ENCODE results near the gene NIPBL.

Gene NIPBL

DNA sequence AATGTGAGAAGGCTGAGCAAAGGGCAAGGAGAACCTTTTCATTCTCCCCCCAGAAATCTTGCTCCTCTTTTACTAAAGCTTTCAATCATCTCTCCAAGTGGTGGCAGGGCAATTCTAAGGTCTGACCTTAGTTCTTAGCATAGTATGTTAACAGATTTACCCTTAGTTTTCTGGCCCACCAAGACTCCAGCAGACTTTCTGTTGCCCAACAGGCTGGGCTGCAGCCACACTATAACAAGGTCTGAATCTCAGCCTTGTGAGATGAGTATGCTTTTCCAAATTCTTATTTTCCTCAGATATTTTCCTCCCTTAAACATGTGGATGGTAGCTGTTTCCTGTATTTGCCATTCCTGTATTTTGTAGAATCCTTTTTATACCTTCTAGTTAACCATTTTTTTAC, 69.5 kb downstream of the NIPBL start:
- no peak overlapping the region for H3K4me3 ChIP-seq (ENCODE audit: extremely low read depth, insufficient read depth, low read length, poor library complexity, severe bottlenecking)
- no peaks in the 10 kb centered on the region for H3K9me3 ChIP-seq (ENCODE audit: control insufficient read depth, low read length)
- no peaks in the 10 kb centered on the region for H3K36me3 ChIP-seq (ENCODE audit: control insufficient read depth, insufficient read depth, low read length)
- H3K4me1 ChIP-seq (ENCODE audit: control insufficient read depth, insufficient read depth, low read length, poor library complexity, severe bottlenecking): peaks cover 6% of the 10 kb centered on the region
- H3K27ac ChIP-seq (ENCODE audit: low read depth, low read length, severe bottlenecking): no peak overlapping the region

DNA sequence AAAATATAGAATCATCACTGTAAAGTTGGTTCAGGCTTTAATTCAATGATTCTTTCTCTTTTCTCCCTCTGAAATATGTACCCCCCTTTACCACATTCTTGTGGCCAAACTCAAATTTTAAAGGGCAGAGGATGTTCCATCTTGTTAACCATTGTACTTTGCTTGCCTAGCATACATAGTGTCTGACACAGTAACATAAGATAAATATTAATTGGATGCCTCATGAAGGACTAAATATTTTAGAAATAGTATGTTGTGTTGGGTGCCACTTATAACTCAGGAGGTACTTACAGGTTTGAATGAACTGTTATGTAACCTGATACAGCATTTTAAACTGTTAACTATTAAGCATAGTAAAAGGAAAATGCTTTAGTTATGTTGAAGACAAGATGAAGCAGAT, 71.5 kb downstream of the NIPBL start:
- no peak overlapping the region for H3K4me3 ChIP-seq (ENCODE audit: extremely low read depth, insufficient read depth, low read length, poor library complexity, severe bottlenecking)
- H3K4me1 ChIP-seq (ENCODE audit: control insufficient read depth, insufficient read depth, low read length, poor library complexity, severe bottlenecking): peaks cover 7% of the 10 kb centered on the region
- H3K9me3 ChIP-seq (ENCODE audit: control insufficient read depth, low read length): no peaks in the 10 kb centered on the region

DNA sequence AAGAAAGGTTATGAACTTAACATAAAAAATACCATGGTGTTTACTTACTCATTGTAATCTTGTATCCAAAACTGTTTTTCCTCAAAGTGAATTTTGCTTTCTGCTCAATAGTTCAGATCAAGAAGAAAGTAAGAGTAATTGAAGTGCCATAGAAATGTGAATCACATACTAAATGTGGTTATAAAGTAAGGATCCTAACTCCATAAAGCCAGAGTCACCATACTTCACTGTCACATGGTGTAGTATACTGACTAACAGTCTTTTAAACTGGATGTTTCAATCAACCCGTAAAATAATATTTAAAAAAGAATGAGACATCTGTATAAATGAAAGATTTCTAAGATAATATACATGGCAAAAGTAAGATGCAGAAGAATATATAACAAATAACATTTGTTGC, 72.1 kb downstream of the NIPBL start:
- H3K4me1 ChIP-seq (ENCODE audit: control insufficient read depth, insufficient read depth, low read length, poor library complexity, severe bottlenecking): peaks cover 7% of the 10 kb centered on the region
- H3K36me3 ChIP-seq (ENCODE audit: control insufficient read depth, insufficient read depth, low read length): no peaks in the 10 kb centered on the region
- no peaks in the 10 kb centered on the region for H3K9me3 ChIP-seq (ENCODE audit: control insufficient read depth, low read length)
- no peak overlapping the region for H3K4me3 ChIP-seq (ENCODE audit: extremely low read depth, insufficient read depth, low read length, poor library complexity, severe bottlenecking)
- no CpG with 5 or more reads among the region's 1 CpG for WGBS, 2 experiments (ENCODE audit: insufficient coverage in 2 of 2)
- no peak overlapping the region for H3K27ac ChIP-seq (ENCODE audit: low read depth, low read length, severe bottlenecking)

More for the DNA sequence above, 71.5 kb downstream of the NIPBL start:
- no peaks in the 10 kb centered on the region for H3K36me3 ChIP-seq (ENCODE audit: control insufficient read depth, insufficient read depth, low read length)
- H3K27ac ChIP-seq (ENCODE audit: low read depth, low read length, severe bottlenecking): no peak overlapping the region

DNA sequence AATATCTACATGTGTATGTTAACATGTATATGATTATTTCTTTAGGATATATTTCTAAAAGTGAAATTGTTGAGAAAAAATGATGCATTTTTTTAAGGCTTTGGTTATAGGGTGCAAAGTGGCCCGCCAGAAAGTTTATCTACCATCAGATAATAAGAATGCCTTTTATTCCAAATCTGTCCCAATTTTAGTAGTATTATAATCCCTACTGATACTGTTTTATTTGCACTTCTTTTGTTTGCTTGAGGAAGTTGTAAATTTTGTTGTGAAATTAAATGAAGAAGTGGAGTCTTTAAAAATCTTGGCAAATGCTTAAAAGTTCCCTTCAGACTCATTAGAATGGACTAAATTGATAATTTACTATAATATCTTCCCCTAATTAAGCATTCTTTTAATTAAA, 73.0 kb downstream of the NIPBL start:
- Histone ChIP-seq H3K4me3 (ENCODE audit: extremely low read depth, insufficient read depth, low read length, poor library complexity, severe bottlenecking) (no peak overlapping the region), H3K36me3 (ENCODE audit: control insufficient read depth, insufficient read depth, low read length) (no peaks in the 10 kb centered on the region), H3K4me1 (ENCODE audit: control insufficient read depth, insufficient read depth, low read length, poor library complexity, severe bottlenecking) (peaks cover 7% of the 10 kb centered on the region), H3K9me3 (ENCODE audit: control insufficient read depth, low read length) (no peaks in the 10 kb centered on the region), H3K27ac (ENCODE audit: low read depth, low read length, severe bottlenecking) (no peak overlapping the region)
- no CpG with 5 or more reads among the region's 1 CpG for WGBS, 2 experiments (ENCODE audit: insufficient coverage in 2 of 2)

DNA sequence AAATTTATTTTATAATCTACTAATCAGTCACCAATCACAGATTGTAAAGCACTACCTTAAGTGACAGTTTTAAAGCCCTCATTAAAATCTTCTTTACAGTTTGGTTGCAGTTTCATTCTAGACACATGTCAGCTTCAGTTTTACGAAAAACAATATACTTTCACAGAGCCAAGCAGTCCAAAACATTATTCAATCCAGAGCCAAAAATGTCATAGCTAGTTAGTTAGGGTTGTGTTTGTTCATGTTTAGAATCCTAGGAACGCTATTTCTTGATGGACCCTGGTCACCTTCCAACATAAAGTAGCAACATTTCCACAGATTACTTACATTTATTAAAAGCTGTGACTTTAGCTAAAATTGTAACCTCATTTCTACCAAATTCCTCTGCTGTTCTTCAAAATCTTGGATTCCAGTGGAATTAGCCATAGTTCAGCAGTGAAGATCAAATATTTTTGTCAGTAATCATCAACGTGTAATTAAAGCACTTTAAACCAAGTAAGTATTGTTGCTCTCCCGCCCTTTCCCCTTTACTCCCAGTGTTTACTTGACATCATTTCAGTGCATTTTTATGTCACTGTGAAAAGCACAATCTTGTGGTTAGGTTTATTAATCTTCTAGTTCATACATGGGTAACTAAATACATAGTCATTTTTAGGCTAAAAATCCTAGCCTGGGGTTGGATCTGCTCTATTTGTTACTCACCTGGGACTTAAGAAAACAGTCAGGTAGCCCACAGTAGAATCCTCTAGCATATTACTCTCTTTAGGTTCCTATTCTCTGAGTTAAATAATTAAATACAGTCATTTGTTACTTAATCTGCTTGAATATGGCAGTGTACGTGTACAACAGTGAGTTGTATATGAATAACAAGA, 74.3 kb downstream of the NIPBL start:
- Histone ChIP-seq H3K36me3 (ENCODE audit: control insufficient read depth, insufficient read depth, low read length) (peaks cover 5% of the 10 kb centered on the region), H3K4me1 (ENCODE audit: control insufficient read depth, insufficient read depth, low read length, poor library complexity, severe bottlenecking) (peaks cover 4% of the 10 kb centered on the region), H3K9me3 (ENCODE audit: control insufficient read depth, low read length) (no peaks in the 10 kb centered on the region), H3K27ac (ENCODE audit: low read depth, low read length, severe bottlenecking) (no peak overlapping the region), H3K4me3 (ENCODE audit: extremely low read depth, insufficient read depth, low read length, poor library complexity, severe bottlenecking) (no peak overlapping the region)
- 83 to 100% methylated on average over 1 to 3 of the region's 5 CpGs for WGBS, 2 experiments (ENCODE audit: insufficient coverage in 2 of 2)

DNA sequence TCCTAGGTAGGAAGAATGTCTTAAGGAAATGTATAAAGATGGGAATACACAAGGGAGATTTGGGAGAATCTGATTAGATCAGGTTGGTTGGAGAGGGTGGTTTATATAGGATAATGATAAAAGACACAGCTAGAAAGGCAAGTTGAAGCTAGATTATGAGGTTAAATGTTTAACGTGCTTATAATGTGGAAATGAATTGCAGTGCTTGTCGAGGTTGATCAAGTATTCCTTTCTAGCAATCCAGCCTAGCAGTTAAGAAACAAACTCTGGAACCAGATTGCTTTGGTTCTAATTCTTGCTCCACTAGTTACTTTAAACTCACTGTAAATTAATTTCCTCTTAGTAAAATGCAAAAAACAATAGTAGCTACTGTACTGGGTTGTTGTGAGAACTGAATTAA, 76.5 kb downstream of the NIPBL start:
- Histone ChIP-seq H3K27ac (ENCODE audit: low read depth, low read length, severe bottlenecking) (no peak overlapping the region), H3K4me1 (ENCODE audit: control insufficient read depth, insufficient read depth, low read length, poor library complexity, severe bottlenecking) (peaks cover 4% of the 10 kb centered on the region), H3K36me3 (ENCODE audit: control insufficient read depth, insufficient read depth, low read length) (peaks cover 18% of the 10 kb centered on the region), H3K4me3 (ENCODE audit: extremely low read depth, insufficient read depth, low read length, poor library complexity, severe bottlenecking) (no peak overlapping the region), H3K9me3 (ENCODE audit: control insufficient read depth, low read length) (no peaks in the 10 kb centered on the region)
- 100% methylated on average over 1 of the region's 2 CpGs for WGBS, 2 experiments (ENCODE audit: insufficient coverage in 2 of 2)

DNA sequence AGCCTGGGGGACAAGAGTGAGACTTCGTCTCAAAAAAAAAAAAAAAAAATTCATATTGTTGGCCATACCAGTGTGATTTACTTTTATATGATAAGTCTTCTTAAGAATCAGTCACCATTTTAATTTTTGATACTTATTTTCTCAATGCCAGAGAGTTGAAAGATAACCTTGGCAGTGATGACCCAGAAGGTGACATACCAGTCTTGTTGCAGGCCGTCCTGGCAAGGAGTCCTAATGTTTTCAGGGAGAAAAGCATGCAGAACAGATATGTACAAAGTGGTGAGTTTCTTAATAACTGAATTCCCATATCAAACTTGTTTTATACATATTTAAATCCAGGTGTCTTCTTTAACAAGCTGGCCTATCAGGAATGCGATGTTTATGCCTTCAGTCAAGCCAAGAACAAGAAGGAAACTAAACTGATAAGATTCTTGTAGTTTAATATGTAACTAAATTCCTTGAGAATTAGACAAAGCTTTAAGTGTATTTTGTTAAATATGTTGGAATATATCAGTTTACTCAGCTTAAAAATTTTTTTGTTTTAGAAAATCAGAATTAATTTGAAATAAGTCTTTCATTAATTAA, 81.5 kb downstream of the NIPBL start:
- no peak overlapping the region for H3K27ac ChIP-seq (ENCODE audit: low read depth, low read length, severe bottlenecking)
- H3K4me3 ChIP-seq (ENCODE audit: extremely low read depth, insufficient read depth, low read length, poor library complexity, severe bottlenecking): no peak overlapping the region
- 100% methylated on average over 1 of the region's 3 CpGs; no CpG with 5 or more reads in 1 of the 2 experiments for WGBS, 2 experiments (ENCODE audit: insufficient coverage in 2 of 2)
- no peaks in the 10 kb centered on the region for H3K9me3 ChIP-seq (ENCODE audit: control insufficient read depth, low read length)
- H3K4me1 ChIP-seq (ENCODE audit: control insufficient read depth, insufficient read depth, low read length, poor library complexity, severe bottlenecking): no peaks in the 10 kb centered on the region
- peaks cover 35% of the 10 kb centered on the region for H3K36me3 ChIP-seq (ENCODE audit: control insufficient read depth, insufficient read depth, low read length)

DNA sequence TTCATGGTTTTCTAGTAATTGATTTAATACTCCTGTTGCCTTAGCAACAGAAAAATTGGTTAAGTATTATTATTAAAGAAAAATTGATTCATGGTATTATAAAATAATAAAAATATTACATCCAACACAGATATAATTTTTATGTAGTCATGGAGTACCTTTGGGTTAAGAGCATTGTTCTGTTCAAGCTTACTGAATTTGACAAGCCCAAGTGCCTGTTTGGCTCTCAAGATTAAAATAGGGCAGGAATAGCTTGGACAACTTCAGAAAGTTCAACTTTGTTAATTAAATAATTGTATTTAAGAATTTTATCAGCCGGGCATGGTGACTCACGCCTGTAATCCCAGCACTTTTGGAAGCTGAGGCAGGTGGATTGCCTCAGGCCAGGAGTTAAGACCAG, 82.0 kb downstream of the NIPBL start:
- Histone ChIP-seq H3K4me1 (ENCODE audit: control insufficient read depth, insufficient read depth, low read length, poor library complexity, severe bottlenecking) (no peaks in the 10 kb centered on the region), H3K36me3 (ENCODE audit: control insufficient read depth, insufficient read depth, low read length) (peaks cover 40% of the 10 kb centered on the region), H3K4me3 (ENCODE audit: extremely low read depth, insufficient read depth, low read length, poor library complexity, severe bottlenecking) (no peak overlapping the region), H3K9me3 (ENCODE audit: control insufficient read depth, low read length) (no peaks in the 10 kb centered on the region), H3K27ac (ENCODE audit: low read depth, low read length, severe bottlenecking) (no peak overlapping the region)
- no CpG with 5 or more reads among the region's 2 CpGs for WGBS, 2 experiments (ENCODE audit: insufficient coverage in 2 of 2)

DNA sequence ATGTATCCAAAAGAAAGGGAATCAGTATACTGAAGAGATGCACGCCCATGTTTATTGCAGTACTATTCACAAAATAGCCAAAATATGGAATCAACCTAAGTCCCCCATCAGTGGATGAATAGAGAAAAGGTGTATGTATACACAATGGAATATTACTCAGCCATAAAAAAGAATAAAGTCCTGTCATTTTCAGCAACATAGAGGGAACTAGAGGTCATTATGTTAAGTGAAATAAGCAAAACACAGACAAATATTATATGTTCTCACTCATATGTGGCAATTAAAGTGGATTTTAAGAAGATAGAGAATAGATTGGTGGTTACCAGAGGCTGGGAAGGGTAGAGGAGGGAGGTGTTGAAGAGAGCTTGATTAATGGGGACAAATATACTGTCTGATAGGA, 88.6 kb downstream of the NIPBL start:
- Histone ChIP-seq H3K4me3 (ENCODE audit: extremely low read depth, insufficient read depth, low read length, poor library complexity, severe bottlenecking) (no peak overlapping the region), H3K36me3 (ENCODE audit: control insufficient read depth, insufficient read depth, low read length) (peaks cover 29% of the 10 kb centered on the region), H3K27ac (ENCODE audit: low read depth, low read length, severe bottlenecking) (no peak overlapping the region), H3K4me1 (ENCODE audit: control insufficient read depth, insufficient read depth, low read length, poor library complexity, severe bottlenecking) (no peaks in the 10 kb centered on the region), H3K9me3 (ENCODE audit: control insufficient read depth, low read length) (no peaks in the 10 kb centered on the region)
- no CpG with 5 or more reads among the region's 1 CpG for WGBS, 2 experiments (ENCODE audit: insufficient coverage in 2 of 2)

DNA sequence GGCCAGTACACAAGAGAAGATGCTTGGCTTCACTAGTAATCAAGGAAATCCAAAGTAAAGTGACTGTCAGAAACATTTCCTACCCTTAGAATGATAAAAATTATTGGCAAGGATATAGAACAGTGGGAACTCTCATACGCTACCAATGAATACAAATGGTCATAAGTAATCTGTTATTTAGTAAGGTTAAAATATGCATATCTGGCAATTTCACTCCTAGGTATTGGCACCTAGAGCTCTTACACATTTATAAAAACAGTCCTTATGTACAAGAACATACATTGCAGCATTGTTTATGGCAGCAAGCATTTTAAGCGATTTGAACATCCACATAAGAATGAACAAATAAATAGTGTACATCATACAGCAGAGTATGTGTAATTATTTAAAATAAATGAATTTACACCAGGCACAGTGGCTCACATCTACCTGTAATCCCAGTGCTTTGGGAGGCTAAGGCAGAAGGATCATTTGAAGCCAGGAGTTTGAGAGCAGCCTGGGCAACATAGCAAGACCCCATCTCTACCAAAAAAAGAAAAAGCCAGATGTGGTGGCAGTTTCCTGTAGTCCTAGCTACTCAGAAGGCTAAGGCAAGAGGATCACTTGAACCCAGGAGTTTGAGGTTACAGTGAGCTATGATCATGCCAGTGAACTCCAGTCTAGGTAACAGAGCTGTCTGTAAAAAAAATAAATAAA, 93.3 kb downstream of the NIPBL start:
- peaks cover 34% of the 10 kb centered on the region for H3K36me3 ChIP-seq (ENCODE audit: control insufficient read depth, insufficient read depth, low read length)

DNA sequence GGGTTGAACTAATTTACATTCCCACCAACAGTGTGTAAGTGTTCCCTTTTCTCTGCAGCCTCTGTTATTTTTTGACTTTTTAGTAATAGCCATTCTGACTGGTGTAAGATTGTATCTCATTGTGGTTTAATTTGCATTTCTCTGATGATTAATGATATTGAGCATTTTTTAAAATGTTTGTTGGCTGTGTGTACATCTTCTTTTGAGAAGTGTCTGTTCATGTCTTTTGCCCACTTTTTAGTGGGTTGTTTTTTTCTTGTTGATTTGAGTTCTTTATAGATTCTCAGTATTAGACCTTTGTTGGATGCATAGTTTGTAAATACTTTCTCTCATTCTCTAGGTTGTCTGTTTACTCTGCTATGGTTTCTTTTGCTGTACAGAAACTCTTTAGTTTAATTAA, 101.6 kb downstream of the NIPBL start:
- no peaks in the 10 kb centered on the region for H3K4me1 ChIP-seq (ENCODE audit: control insufficient read depth, insufficient read depth, low read length, poor library complexity, severe bottlenecking)
- H3K4me3 ChIP-seq (ENCODE audit: extremely low read depth, insufficient read depth, low read length, poor library complexity, severe bottlenecking): no peak overlapping the region
- H3K27ac ChIP-seq (ENCODE audit: low read depth, low read length, severe bottlenecking): no peak overlapping the region
- H3K36me3 ChIP-seq (ENCODE audit: control insufficient read depth, insufficient read depth, low read length): peaks cover 23% of the 10 kb centered on the region
- H3K9me3 ChIP-seq (ENCODE audit: control insufficient read depth, low read length): peaks cover 6% of the 10 kb centered on the region

More for the DNA sequence above, 93.3 kb downstream of the NIPBL start:
- Histone ChIP-seq H3K4me3 (ENCODE audit: extremely low read depth, insufficient read depth, low read length, poor library complexity, severe bottlenecking) (no peak overlapping the region), H3K4me1 (ENCODE audit: control insufficient read depth, insufficient read depth, low read length, poor library complexity, severe bottlenecking) (no peaks in the 10 kb centered on the region), H3K27ac (ENCODE audit: low read depth, low read length, severe bottlenecking) (no peak overlapping the region), H3K9me3 (ENCODE audit: control insufficient read depth, low read length) (no peaks in the 10 kb centered on the region)
- no CpG with 5 or more reads among the region's 2 CpGs for WGBS, 2 experiments (ENCODE audit: insufficient coverage in 2 of 2)

All from mesodermal cell (in vitro differentiated cells).